GM18858 (cell line): ENCODE measurements around the gene RARRES1.

ENCODE experiments used
- ATAC-seq: cut with Tn5 transposase; IDR thresholded peaks from one replicate; pipeline ENCODE4 v1.9.1; 2021; ENCODE audit not compliant: unreplicated experiment

RARRES1 gene

GRCh38 chr3:158731938-158732855, at the start of gene RARRES1:
Gene RARRES1, minus strand, starts transcription at chr3:158732457. Its CDS starts 42 bp downstream, at chr3:158732415.
- peak; percentile 84 for ATAC-seq

DNA sequence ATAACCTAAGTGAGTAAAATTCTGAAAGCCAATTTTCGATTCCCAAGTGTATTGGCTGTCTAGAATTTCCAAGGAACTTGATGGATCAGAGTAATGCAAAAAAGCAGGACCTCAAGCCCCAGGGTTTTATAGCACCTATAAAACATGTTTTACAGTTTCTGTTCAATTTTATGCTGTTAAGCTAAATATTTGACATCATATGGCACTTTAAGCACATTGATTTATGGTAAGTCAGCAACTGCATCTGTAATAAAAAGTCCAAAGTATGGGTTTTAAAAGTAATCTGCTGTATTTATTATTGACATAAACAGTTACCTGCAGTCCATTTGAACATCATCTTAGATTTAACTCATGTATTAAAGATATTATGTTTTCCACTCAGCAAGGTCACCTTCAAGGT, 49.6 kb upstream of the RARRES1 start:
- no peak for ATAC-seq

- ATAC-seq, result no peak
These were observed 48.9 kb upstream of the RARRES1 start for GRCh38 chr3:158781191-158781590.

DNA sequence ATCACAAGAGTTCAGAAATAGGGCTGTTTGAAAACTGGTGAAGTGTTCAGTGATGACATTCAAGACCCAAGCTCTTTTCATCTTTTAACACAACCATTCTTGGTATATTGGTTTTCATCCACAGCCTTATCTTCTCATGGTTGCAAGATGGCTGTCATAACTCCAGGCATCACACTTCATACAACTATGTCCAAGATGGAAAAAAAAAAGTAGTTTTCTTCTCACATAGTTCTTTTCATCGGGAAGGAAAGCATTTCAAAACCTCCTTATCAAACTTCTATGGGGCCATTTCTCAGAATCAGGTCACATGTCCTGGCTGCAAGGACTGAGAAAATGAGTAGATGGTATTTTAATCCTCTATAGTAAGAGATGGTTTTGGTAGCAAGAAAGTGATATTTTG, 48.5 kb upstream of the RARRES1 start:
- ATAC-seq, result no peak

DNA sequence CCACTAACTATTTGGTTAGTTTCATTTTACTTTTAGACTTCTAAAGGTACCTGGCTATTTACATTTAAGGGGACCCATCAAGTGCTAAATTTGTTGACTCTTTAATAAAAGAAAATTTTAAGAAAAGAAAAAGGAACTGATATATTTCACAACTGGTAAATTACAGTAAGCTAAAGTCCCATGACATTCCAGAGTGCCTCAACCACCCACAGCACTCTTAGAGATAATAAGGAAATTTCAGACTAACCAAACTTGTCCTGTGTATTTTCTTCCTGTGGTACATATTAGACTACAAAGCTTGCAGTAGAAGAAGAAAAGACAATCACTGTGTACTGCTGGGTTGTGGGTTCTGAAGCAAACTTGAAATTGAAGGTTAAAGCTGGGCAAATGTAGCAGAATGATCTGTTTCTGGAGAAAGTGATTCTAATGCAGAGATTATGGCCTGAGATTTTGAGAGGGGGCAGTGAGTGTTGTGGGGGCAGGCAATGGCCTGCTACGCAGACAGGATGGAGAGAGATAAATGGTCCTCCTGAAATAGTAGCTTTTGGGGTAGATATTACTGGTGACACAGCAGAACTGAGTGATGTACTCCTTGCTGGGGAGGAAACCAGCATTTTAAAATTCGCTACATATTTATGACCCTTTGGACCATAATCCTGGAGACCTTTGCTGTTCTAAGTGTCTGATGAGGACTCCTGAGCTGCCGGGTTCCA, 45.1 kb upstream of the RARRES1 start:
- ATAC-seq, result no peak

- no peak for ATAC-seq
These were observed 44.3 kb upstream of the RARRES1 start for GRCh38 chr3:158776531-158776930.

- ATAC-seq, result no peak
These were observed 43.5 kb upstream of the RARRES1 start for GRCh38 chr3:158775426-158776410.

DNA sequence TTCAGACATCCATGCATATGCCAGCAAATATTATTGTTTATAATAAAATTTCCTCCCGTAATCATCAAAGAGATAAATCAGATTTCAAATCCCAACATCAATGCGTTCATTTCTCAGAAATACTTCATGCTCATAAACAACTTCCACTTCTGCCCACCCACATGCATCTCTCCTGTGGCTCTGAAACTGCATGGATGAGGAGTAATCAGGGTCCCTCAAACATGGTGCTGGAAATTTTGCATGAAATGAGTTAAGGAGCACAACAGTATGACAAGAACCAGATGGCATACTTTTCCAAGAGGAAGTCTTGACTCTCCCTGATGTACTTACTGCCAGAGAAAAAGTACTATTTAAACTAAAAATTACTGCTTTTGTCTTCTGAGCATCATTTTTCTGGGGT, 42.7 kb upstream of the RARRES1 start:
- no peak for ATAC-seq

DNA sequence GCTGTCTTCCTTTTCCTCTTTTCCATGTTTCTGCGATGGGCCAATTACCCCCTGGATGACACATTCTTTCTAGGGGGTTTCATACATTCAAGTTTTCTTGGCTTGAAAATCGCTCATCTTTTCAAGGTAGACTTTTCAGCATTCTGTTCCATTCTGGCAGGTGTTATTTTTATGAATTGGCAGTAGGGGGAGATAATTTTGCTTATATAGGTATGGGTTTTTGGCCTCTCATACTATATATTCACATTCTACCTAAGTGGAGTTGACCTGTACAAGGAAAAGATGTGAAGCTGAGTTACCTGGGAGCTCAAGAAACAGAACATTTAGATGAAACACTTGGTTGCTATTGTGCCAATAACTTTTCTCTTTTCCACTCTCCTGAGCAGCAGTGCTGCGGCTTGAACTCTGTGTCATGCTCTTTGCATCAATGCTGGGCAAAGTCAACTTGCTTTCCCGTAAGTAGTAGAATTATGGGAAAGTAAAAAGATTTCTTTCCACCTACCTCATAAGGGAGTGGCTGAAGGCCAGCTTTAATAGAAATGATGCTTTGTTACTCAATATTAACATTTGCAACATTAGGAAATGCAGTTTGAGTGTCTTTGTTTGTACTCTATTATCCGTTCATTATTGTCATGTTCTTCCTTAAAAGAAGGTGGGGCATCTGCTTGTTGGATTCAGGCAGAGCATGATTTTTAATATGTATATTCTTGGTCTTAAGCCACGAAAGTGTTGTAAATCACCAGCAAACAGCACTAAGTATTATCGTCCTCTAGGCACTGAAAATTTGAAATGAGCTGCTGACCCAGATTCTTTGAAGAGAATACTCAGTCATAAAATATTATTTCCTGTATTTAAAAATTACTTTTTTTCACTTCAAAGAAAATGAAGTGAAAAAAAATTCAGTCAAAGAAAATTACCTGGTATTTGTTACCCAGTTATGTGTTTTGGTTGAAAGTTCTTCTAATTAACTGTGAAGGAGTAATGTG, 41.9 kb upstream of the RARRES1 start:
- no peak for ATAC-seq

- no peak for ATAC-seq
These were observed 40.9 kb upstream of the RARRES1 start for GRCh38 chr3:158773166-158773565.

- ATAC-seq, result no peak
These were observed 39.7 kb upstream of the RARRES1 start for GRCh38 chr3:158771982-158772381.

GRCh38 chr3:158771577-158771976, 39.3 kb upstream of the RARRES1 start:
- no peak for ATAC-seq

DNA sequence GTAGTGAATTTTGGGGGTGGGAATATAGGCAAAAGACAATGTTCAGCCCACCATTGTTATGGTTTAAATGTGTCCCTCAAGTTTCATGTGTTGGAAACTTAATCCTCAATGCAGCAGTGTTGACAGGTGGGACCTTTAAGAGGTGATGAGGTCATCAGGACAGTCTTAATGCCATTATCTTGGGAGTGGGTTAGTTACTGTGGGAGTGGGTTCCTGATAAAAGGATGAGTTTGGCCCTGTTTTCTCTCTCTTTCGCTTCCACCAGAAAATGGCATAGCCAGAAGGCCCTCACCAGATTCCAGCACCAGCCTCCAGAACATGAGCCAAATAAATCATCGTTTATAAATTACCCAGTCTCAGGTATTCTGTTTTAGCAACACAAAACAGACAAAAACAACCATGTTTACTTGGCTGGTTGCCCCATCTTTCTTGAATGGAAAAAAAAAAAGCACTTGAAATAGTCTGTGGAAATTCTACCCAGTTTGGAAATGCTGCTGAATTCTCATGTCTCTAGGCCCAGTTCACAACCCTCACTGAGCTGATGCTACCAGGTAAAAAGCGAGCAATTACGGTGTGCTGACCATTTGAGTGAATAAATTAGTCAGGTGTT, 38.6 kb upstream of the RARRES1 start:
- ATAC-seq, result no peak

DNA sequence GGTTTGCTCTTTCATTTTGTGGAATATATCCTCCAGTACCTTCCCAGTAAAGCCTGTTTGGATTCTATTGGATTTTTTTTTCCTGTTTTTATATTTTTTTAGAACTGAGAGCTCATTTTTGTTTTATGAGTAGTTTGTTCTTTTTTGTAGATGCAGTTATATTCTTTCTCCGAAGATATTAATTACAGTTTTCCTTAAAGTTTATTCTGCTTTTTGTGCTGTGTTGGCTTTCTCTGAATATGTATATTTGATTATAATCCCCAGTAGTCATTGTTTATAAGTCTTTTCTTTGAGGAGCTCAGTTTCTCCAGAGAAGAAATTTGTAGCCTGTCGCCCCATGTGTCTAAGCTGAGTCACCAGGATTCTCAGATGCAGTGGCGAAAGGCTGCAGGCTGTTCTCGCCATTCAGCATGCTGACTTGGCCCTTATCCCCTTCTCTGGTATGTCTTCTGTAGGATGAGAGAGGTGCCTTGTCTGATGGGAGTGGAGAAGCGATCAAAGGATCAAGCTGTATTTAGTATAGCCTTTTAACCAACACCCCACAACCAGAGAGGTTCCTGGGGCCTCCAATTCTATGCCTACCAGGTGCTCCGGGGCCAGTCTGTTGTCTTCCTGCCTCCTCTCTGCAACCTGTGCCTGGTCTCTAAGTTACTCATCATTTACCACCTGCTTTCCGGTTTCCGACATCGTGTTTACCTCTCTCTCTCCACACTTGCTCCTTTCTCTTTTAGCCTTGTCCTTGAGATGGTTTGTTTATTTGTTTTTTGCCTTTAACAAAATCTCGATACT, 37.9 kb upstream of the RARRES1 start:
- no peak for ATAC-seq

DNA sequence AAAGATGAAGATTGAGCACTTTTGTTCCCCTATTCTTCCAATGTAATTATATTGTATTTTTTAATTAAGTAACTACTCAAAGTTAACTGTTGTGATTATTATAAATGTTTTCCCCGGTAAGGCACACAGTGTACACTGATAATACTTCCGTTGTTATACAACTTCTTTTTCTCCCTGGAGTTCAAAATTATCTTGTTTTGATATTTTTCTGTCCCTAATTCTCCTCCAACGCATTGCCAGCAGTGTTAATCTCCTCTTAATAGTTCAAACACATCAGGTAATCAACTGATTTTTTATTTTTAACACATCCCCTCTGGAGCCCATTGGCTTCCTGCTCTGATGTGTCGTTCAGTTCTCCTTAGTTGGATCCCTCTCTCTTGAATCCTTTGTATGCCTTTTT, 37.3 kb upstream of the RARRES1 start:
- no peak for ATAC-seq

GRCh38 chr3:158768881-158769543, 36.8 kb upstream of the RARRES1 start:
- ATAC-seq, result no peak

GRCh38 chr3:158768361-158768787, 36.1 kb upstream of the RARRES1 start:
- ATAC-seq, result no peak

- ATAC-seq, result no peak
These were observed 34.1 kb upstream of the RARRES1 start for GRCh38 chr3:158766364-158766763.
